ENCODE results near the gene JAKMIP1.

Gene JAKMIP1

GRCh38 chr4:6128221-6128850 lies 72.0 kb downstream of the JAKMIP1 start:
- Histone ChIP-seq H3K4me2 (no peak overlapping the region), H3K27me3 (no peaks in the 10 kb centered on the region), H3K4me3 (no peak overlapping the region), H3K9ac (no peak overlapping the region), H3K27ac (no peak overlapping the region), H3K36me3 (no peaks in the 10 kb centered on the region), H4K20me1 (peaks cover 0 to 2% (median 0%) of the 10 kb centered on the region in 11 experiments; a peak in 1 of 22 replicates), H3K4me1 (peaks cover 0 to 16% (median 0%) of the 10 kb centered on the region in 10 experiments; a peak in 8 of 20 replicates), H3K9me3 (replicated peaks in 1 of 11) (peaks cover 0 to under 1% (median 0%) of the 10 kb centered on the region in 11 experiments; a peak in 2 of 22 replicates)
- TF ChIP-seq Cebpa-rat (IDR thresholded peaks at IDR 0.05) = no peak

DNA sequence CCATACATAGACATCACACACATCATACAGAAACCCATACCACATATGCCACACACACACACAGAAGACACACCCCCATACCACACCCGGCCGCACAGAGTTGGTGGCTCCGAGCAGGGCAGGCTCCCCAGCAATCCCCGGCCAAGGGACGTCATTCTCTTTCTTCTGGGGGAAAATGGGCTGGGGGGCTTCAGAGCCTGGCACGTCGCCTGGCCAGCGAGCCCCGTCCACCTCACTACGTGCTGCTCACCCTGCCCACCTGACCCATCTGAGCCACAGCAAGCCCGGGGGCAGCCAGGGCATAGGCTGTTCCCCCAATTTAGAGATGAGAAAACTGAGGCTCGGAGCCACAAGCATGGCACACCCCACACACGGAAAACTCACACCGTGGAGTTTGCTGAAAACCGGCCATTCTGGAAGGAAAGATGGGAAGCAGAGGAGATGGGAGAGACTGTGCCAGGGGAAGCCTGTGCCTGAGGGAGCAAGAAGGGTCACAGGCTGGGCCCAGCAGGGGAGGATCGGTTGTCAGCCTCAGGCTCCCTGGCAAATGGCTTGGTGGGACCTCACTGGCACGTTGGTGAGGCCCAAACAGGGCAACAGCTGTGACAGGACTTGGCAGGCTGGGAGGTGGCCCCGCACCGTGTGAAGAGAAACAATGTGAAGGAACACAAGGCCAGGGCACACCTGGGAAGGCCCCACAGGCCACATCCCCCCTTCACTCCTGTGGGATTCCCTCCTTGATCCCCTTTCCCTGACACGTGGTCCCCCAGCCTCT lies 73.2 kb downstream of the JAKMIP1 start:
- Histone ChIP-seq H3K27me3 (no peaks in the 10 kb centered on the region), H3K36me3 (no peaks in the 10 kb centered on the region), H3K4me2 (no peak overlapping the region), H3K27ac (no peak overlapping the region), H3K9ac (no peak overlapping the region), H3K4me3 (no peak overlapping the region), H3K4me1 (peaks cover 0 to 16% (median 0%) of the 10 kb centered on the region in 10 experiments; a peak in 8 of 20 replicates), H3K9me3 (replicated peaks in 1 of 11) (no peaks in the 10 kb centered on the region; a peak in 1 of 22 replicates), H4K20me1 (peaks cover 0 to 2% (median 0%) of the 10 kb centered on the region in 11 experiments; a peak in 1 of 22 replicates)
- no peak for TF ChIP-seq Cebpa-rat (IDR thresholded peaks at IDR 0.05)

GRCh38 chr4:6125103-6125651 lies 75.2 kb downstream of the JAKMIP1 start:
- no peak for TF ChIP-seq Cebpa-rat (IDR thresholded peaks at IDR 0.05)
- peaks cover 0 to 2% (median 0%) of the 10 kb centered on the region in 11 experiments; a peak in 1 of 22 replicates for H4K20me1 ChIP-seq
- H3K4me3 ChIP-seq = no peak overlapping the region
- no peaks in the 10 kb centered on the region for H3K27me3 ChIP-seq
- no peaks in the 10 kb centered on the region; a peak in 1 of 22 replicates for H3K9me3 ChIP-seq (replicated peaks in 1 of 11)
- no peak overlapping the region for H3K9ac ChIP-seq
- H3K36me3 ChIP-seq = no peaks in the 10 kb centered on the region
- H3K4me2 ChIP-seq = no peak overlapping the region
- no peak overlapping the region for H3K27ac ChIP-seq
- H3K4me1 ChIP-seq = peaks cover 0 to under 1% (median 0%) of the 10 kb centered on the region in 10 experiments; a peak in 1 of 20 replicates

DNA sequence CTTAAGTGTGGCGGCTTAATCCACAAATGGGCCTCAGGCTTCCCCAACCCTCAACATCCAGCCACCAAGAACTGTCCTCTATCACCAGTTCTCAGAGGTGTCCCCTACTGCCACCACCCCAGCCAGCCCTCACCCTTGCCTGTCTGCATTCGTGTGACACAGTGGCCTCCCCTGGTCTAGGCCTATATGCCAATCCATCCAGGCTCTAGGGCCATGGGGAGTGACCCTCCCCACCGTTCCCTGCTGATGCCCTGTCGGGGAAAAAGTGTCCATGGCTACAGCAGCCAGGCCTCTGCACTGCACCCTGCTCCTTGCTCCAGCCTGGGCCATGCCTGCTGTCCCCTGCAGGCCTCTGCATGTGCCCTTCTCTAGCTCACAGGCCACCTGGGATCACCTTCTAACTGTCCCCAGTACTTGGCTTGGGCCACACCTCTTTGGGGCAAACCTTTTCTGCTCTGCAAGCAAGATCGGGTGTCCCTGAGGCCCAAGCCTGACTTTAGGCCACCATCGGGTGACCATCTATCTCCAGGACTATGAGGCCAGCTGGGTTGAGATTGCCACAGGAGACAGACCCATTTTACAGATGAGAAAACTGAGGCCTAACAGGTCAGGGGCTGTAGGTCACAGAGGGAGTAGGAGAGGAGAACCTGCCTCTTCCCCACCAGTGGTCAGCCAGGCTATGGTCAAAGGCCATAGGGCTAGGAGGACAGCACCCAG lies 75.8 kb downstream of the JAKMIP1 start:
- H3K27me3 ChIP-seq = no peaks in the 10 kb centered on the region

GRCh38 chr4:6123976-6124375 lies 76.4 kb downstream of the JAKMIP1 start:
- Histone ChIP-seq H3K4me1 (no peaks in the 10 kb centered on the region), H3K4me3 (no peak overlapping the region), H3K36me3 (no peaks in the 10 kb centered on the region), H3K27ac (no peak overlapping the region), H3K9ac (no peak overlapping the region), H4K20me1 (peaks cover 0 to 2% (median 0%) of the 10 kb centered on the region in 11 experiments; a peak in 1 of 22 replicates), H3K4me2 (no peak overlapping the region), H3K27me3 (no peaks in the 10 kb centered on the region), H3K9me3 (replicated peaks in 1 of 11) (no peaks in the 10 kb centered on the region; a peak in 1 of 22 replicates)
- no peak for TF ChIP-seq Cebpa-rat (IDR thresholded peaks at IDR 0.05)

More for the DNA sequence above, 75.8 kb downstream of the JAKMIP1 start:
- Histone ChIP-seq H4K20me1 (peaks cover 0 to 2% (median 0%) of the 10 kb centered on the region in 11 experiments; a peak in 1 of 22 replicates), H3K4me2 (no peak overlapping the region), H3K4me3 (no peak overlapping the region), H3K9ac (no peak overlapping the region), H3K4me1 (no peaks in the 10 kb centered on the region), H3K36me3 (no peaks in the 10 kb centered on the region), H3K9me3 (replicated peaks in 1 of 11) (no peaks in the 10 kb centered on the region; a peak in 1 of 22 replicates), H3K27ac (no peak overlapping the region)
- TF ChIP-seq Cebpa-rat (IDR thresholded peaks at IDR 0.05) = no peak

DNA sequence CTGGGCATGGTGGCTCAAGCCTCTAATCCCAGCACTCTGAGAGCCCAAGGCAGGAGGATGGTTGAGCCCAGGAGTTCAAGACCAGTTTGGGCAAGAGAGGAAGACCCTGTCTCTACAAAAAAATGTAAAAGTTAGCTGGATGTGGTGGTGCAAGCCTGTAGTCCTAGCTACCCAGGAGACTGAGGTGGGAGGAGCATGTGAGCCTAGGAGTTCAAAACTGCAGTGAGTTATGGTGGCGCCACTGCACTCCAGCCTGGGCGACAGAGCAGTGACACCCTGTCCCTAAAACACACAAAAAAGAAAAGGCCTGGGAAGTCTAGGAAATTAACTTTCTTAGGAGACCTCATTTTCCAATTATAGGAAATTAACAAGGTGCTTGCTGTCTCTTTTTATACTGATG lies 76.8 kb downstream of the JAKMIP1 start:
- no peak overlapping the region for H3K4me3 ChIP-seq
- no peaks in the 10 kb centered on the region for H3K36me3 ChIP-seq
- no peaks in the 10 kb centered on the region for H3K4me1 ChIP-seq
- no peak overlapping the region for H3K27ac ChIP-seq
- peaks cover 0 to 2% (median 0%) of the 10 kb centered on the region in 11 experiments; a peak in 1 of 22 replicates for H4K20me1 ChIP-seq
- no peaks in the 10 kb centered on the region for H3K27me3 ChIP-seq
- no peak overlapping the region for H3K4me2 ChIP-seq
- H3K9me3 ChIP-seq (replicated peaks in 1 of 11) = no peaks in the 10 kb centered on the region; a peak in 1 of 22 replicates
- H3K9ac ChIP-seq = no peak overlapping the region
- no peak for TF ChIP-seq Cebpa-rat (IDR thresholded peaks at IDR 0.05)

- Histone ChIP-seq H3K4me1 (no peaks in the 10 kb centered on the region), H3K36me3 (no peaks in the 10 kb centered on the region), H3K9ac (no peak overlapping the region), H3K4me2 (no peak overlapping the region), H3K9me3 (replicated peaks in 1 of 11) (no peaks in the 10 kb centered on the region; a peak in 1 of 22 replicates), H4K20me1 (peaks cover 0 to 2% (median 0%) of the 10 kb centered on the region in 11 experiments; a peak in 1 of 22 replicates), H3K27me3 (no peaks in the 10 kb centered on the region), H3K4me3 (no peak overlapping the region), H3K27ac (no peak overlapping the region)
- TF ChIP-seq Cebpa-rat (IDR thresholded peaks at IDR 0.05) = no peak
Observed at GRCh38 chr4:6123116-6123515, 77.2 kb downstream of the JAKMIP1 start.

DNA sequence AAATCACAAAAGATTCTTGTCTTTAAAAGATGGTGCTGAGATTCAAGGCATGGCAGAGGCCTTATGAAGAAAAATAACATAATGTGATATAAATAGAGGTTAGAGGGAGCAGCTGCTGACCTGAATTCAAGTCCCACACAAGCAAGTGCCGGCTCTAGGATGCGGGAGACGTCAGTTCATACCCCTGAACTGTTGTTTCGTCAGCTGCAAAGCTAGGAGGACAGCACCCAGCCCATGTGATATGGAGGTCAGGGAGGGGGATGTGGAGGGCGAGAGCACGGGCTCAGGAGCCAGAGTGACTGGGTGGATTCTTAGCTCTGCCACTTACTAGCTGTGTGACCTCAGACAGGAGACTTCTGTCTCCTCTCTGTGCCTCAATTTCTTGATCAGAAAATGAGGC lies 77.9 kb downstream of the JAKMIP1 start:
- no peak overlapping the region for H3K9ac ChIP-seq
- no peak overlapping the region for H3K27ac ChIP-seq
- no peak for TF ChIP-seq Cebpa-rat (IDR thresholded peaks at IDR 0.05)
- no peaks in the 10 kb centered on the region for H3K4me1 ChIP-seq
- H3K9me3 ChIP-seq (replicated peaks in 1 of 11) = no peaks in the 10 kb centered on the region; a peak in 1 of 22 replicates
- no peak overlapping the region for H3K4me3 ChIP-seq
- no peaks in the 10 kb centered on the region for H3K36me3 ChIP-seq
- H3K4me2 ChIP-seq = no peak overlapping the region
- H4K20me1 ChIP-seq = peaks cover 0 to 2% (median 0%) of the 10 kb centered on the region in 11 experiments; a peak in 1 of 22 replicates
- no peaks in the 10 kb centered on the region for H3K27me3 ChIP-seq
